ENCODE results near the gene C1orf53. TPM values are rescaled to one million over a fixed set of nuclear protein-coding genes. Genes with fewer than 3 reads are reported as not detected.
A peak's percentile ranks its signal among the peaks of the same experiment; 100 is the strongest.

C1orf53 gene
- total and polyA plus RNA-seq, 2 of the 4 experiments (the other 2 are of a cell fraction): 4.8 to 7.0 TPM

DNA sequence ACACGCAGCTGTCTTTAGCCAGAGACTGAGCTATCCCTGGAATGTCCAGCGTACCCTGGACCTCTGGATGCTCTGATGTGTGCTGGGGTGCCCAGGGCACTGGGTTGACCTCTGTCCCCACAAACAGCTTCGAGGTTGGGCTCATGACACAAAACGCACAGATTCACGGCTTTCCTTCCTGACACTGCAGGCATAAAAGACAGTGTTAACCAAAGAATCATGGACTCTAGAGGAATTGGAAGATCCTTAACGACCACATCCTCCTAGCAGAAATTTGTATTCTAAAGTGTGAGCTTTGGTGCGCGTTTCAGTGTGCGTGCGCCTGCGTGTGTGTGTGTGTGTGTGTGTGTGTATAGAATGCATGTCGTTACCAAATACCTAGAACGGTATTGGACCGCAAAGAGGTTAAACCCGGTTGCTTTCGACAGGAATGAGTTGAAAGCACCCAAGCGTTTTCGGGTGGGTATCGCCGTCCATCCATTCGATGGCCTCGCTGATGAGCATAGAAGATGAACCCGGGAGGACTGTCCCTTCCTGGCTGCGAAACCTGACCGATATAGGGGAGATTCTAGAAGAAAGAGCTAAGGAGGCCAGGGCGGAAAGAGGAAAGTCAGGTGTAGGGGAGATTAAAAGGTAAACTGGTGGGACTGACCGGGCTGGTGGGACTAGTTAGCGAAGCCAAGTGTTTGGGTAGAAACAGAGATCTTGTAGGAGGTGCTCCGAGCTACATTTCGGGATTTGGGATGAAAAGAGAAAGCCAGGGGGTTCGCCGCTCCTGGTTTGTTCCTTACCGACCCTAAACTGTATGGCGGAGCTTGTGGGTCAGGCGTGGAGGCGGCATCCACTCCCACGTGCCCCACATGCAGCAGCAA is 7.9 kb downstream of the C1orf53 start:
- in situ Hi-C loops (cut with MboI; ENCODE audit: low sequenced_read_pairs) (loop anchor here (10.0 to 25.0 kb wide), 2 partner anchors 554 to 777 kb away; no protein-coding TSS in a partner anchor), dilution Hi-C loops (cut with HindIII; ENCODE audit: low sequenced_read_pairs, unreplicated experiment) (no loop called here), intact Hi-C loops (cut with micrococcal nuclease) (loop anchor here (10.0 kb wide), 2 partner anchors 506 to 774 kb away; no protein-coding TSS in a partner anchor)
- 6% methylated on average over 12 of the region's 37 CpGs; no CpG with 5 or more reads in 1 of the 2 experiments for WGBS, 2 experiments (ENCODE audit: extremely low coverage in 2 of 2, insufficient read length in 1 of 2)
- no peak overlapping the region for H3K56ac ChIP-seq (ENCODE audit: extremely low read depth, insufficient read depth, low read length)
- H4K8ac ChIP-seq (ENCODE audit: low read depth in 2 of 2, low read length in 2 of 2): no peak overlapping the region
- H3K4me3 ChIP-seq (ENCODE audit: insufficient read depth, low read depth, low read length): peak overlapping the region; percentile 17; the same call in 1 of the 2 replicates
- H2AK5ac ChIP-seq (ENCODE audit: low read depth, low read length): no peak overlapping the region
- ChIA-PET CTCF (interaction anchor here (0.6 kb wide), 1 partner anchor 870 kb away, joined by 3 read pairs; no protein-coding TSS in a partner anchor), POLR2A (ENCODE audit: unreplicated experiment) (interaction anchor here (1.0 kb wide), 1 partner anchor 12 kb away, joined by 3 read pairs; no protein-coding TSS in a partner anchor)
- no peak overlapping the region for H4K5ac ChIP-seq (ENCODE audit: low read depth, low read length)
- H3K4me1 ChIP-seq (ENCODE audit: control insufficient read depth, insufficient read depth, low read length): peaks cover 14% of the 10 kb centered on the region; the same call in 1 of the 2 replicates
- no peak overlapping the region for H2BK15ac ChIP-seq (ENCODE audit: low read depth, low read length)
- peaks cover 80% of the 10 kb centered on the region for H3K27me3 ChIP-seq (ENCODE audit: control insufficient read depth, insufficient read depth, low read length)
- no peaks in the 10 kb centered on the region for H3K36me3 ChIP-seq (ENCODE audit: control insufficient read depth, insufficient read depth, low read length)
- H3K9ac ChIP-seq (ENCODE audit: low read depth, low read length): no peak overlapping the region
- peaks cover 9% of the 10 kb centered on the region; the same call in 1 of the 2 replicates for H3K9me3 ChIP-seq (ENCODE audit: control insufficient read depth, insufficient read depth, low read length)
- no peak overlapping the region for H2AK9ac ChIP-seq (replicated peaks; ENCODE audit: low read depth, low read length, poor library complexity)
- no peak overlapping the region for H3K27ac ChIP-seq (ENCODE audit: insufficient read depth, low read length)
- H2BK20ac ChIP-seq (ENCODE audit: low read depth, low read length): no peak overlapping the region
- 0 out of 2 replicates have a peak, but pooled peaks cover 4% of the 10 kb centered on the region for H3K9me1 ChIP-seq (ENCODE audit: insufficient read depth, low read length)
- TF ChIP-seq, protein P1, sequence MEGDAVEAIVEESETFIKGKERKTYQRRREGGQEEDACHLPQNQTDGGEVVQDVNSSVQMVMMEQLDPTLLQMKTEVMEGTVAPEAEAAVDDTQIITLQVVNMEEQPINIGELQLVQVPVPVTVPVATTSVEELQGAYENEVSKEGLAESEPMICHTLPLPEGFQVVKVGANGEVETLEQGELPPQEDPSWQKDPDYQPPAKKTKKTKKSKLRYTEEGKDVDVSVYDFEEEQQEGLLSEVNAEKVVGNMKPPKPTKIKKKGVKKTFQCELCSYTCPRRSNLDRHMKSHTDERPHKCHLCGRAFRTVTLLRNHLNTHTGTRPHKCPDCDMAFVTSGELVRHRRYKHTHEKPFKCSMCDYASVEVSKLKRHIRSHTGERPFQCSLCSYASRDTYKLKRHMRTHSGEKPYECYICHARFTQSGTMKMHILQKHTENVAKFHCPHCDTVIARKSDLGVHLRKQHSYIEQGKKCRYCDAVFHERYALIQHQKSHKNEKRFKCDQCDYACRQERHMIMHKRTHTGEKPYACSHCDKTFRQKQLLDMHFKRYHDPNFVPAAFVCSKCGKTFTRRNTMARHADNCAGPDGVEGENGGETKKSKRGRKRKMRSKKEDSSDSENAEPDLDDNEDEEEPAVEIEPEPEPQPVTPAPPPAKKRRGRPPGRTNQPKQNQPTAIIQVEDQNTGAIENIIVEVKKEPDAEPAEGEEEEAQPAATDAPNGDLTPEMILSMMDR (conservative IDR thresholded peaks at IDR 0.05; ENCODE audit: low read depth, low read length): no peak
- no peak for TF ChIP-seq MAFK (IDR thresholded peaks at IDR 0.05; ENCODE audit: low read depth, low read length)
- no peak for TF ChIP-seq MAZ (IDR thresholded peaks at IDR 0.05; ENCODE audit: borderline replicate concordance, low read depth, low read length)
- no peak for TF ChIP-seq MXI1 (IDR thresholded peaks at IDR 0.05; ENCODE audit: borderline replicate concordance, low read depth, low read length)
- TF ChIP-seq RAD21 (IDR thresholded peaks at IDR 0.05; ENCODE audit: low read length): no peak
- TF ChIP-seq RCOR1 (IDR thresholded peaks at IDR 0.05; ENCODE audit: insufficient replicate concordance, low read length): no peak
- no peak for TF ChIP-seq FOS (IDR thresholded peaks at IDR 0.05; ENCODE audit: low read depth, low read length)
- TF ChIP-seq NFE2L2 (IDR thresholded peaks at IDR 0.05; ENCODE audit: low read depth, low read length): no peak
- H2BK120ac ChIP-seq (ENCODE audit: low read depth, low read length): no peak overlapping the region
- H3K79me1 ChIP-seq (ENCODE audit: low read depth in 1 of 2, low read length in 2 of 2): no peaks in the 10 kb centered on the region
- H3K4me2 ChIP-seq (ENCODE audit: low read depth, low read length): peak overlapping the region; percentile 71; the same call in 1 of the 2 replicates
- no peak overlapping the region for H3K4ac ChIP-seq (ENCODE audit: low read depth, low read length)
- BruUV-seq (replicated peaks): no TSS peak
- no peaks in the 10 kb centered on the region for H4K20me1 ChIP-seq (ENCODE audit: insufficient read depth, low read length)
- H2AFZ ChIP-seq (replicated peaks; ENCODE audit: low read length, poor library complexity): peak overlapping the region; percentile 69
- H4K91ac ChIP-seq (ENCODE audit: insufficient read depth, low read depth, low read length): no peak overlapping the region
- no peak overlapping the region for H3K18ac ChIP-seq (ENCODE audit: low read depth, low read length)
- DNase-seq: no peak
- peak overlapping the region; percentile 64 for H3K23ac ChIP-seq (ENCODE audit: low read depth, low read length)
- no peak for ATAC-seq (ENCODE audit: low read depth)
- no peak overlapping the region; the same call in 1 of the 2 replicates for H3K14ac ChIP-seq (replicated peaks; ENCODE audit: low read depth, low read length)
- no peak overlapping the region for H2BK5ac ChIP-seq (ENCODE audit: low read depth, low read length, poor library complexity, severe bottlenecking)
